RWPE1 (cell line): ENCODE measurements around the gene CSMD2.

Experiments
- CTCF ChIA-PET: fragments of 350-600 bp; sonication (Branson Sonifier 250); formaldehyde crosslinking; extraction: SDS; loops from one replicate; lab custom pipeline; 2021; lab: Yijun Ruan, JAX
- POLR2A ChIA-PET: fragments of 400-600 bp; formaldehyde crosslinking; extraction: SDS; loops from one replicate; lab custom pipeline; 2020; ENCODE audit warnings: antibody characterized with exemption; ENCODE audit not compliant: low non-redundant PET; lab: Yijun Ruan, JAX
- DNase-seq: peaks from one replicate; pipeline ENCODE4 v3.0.0; 2012; ENCODE audit warnings: low spot score
- H3K27ac ChIP-seq: fragments of 450-650 bp; 2 replicates; pipeline ENCODE4 v1.5.1; 2017
- CTCF ChIP-seq: fragments of 450-650 bp; conservative IDR thresholded peaks from 2 replicates; pipeline ENCODE4 v1.5.1; 2017; ENCODE audit warnings: low read depth, mild to moderate bottlenecking

The CSMD2 gene

GRCh38 chr1:33723251-33723650 is 441.8 kb downstream of the CSMD2 start:
- H3K27ac ChIP-seq = no peak overlapping the region
- DNase-seq = no peak
- no peak for TF ChIP-seq CTCF
- ChIA-PET POLR2A (no interaction called here), CTCF (no interaction called here)

GRCh38 chr1:33721301-33721815 is 443.7 kb downstream of the CSMD2 start:
- TF ChIP-seq CTCF = no peak
- H3K27ac ChIP-seq = no peak overlapping the region
- POLR2A ChIA-PET = no interaction called here
- no peak for DNase-seq
- CTCF ChIA-PET = no interaction called here

GRCh38 chr1:33719771-33720670 is 445.0 kb downstream of the CSMD2 start:
- H3K27ac ChIP-seq = no peak overlapping the region
- TF ChIP-seq CTCF = no peak
- no peak for DNase-seq
- ChIA-PET POLR2A (no interaction called here), CTCF (no interaction called here)

- H3K27ac ChIP-seq = no peak overlapping the region
- ChIA-PET POLR2A (no interaction called here), CTCF (no interaction called here)
- no peak for DNase-seq
- TF ChIP-seq CTCF = no peak
Measured at GRCh38 chr1:33719326-33719725, 445.7 kb downstream of the CSMD2 start.

- H3K27ac ChIP-seq = no peak overlapping the region
- TF ChIP-seq CTCF = no peak
- POLR2A ChIA-PET = no interaction called here
- DNase-seq = no peak
- CTCF ChIA-PET = no interaction called here
Measured at GRCh38 chr1:33718186-33718585, 446.8 kb downstream of the CSMD2 start.

- no peak overlapping the region for H3K27ac ChIP-seq
- CTCF ChIA-PET = no interaction called here
- DNase-seq = no peak
Measured at GRCh38 chr1:33716976-33717688, 447.9 kb downstream of the CSMD2 start.

More at GRCh38 chr1:33716976-33717688, 447.9 kb downstream of the CSMD2 start:
- no peak for TF ChIP-seq CTCF
- POLR2A ChIA-PET = no interaction called here
